GM12878 (cell line): ENCODE measurements around the gene AGMAT.

Source experiments
- CTCF ChIP-seq, 3 experiments: IDR thresholded peaks in 2 of 3; conservative IDR thresholded peaks in 1 of 3; 2 replicates each; pipeline ENCODE4 v1.5.1; 2011; ENCODE audit warnings: low read depth in 3 of 3, low read length in 3 of 3, mild to moderate bottlenecking in 3 of 3, control low read depth in 2 of 3, moderate library complexity in 2 of 3, inconsistent platforms in 1 of 3, mixed read lengths in 1 of 3; ENCODE audit not compliant: control insufficient read depth in 2 of 3, insufficient read depth in 1 of 3; ENCODE audit errors: extremely low read depth in 1 of 3
- EP300 ChIP-seq, 2 experiments: fragments of 150-350 bp in 1 of 2; IDR thresholded peaks; 2 replicates each; pipeline ENCODE4 v1.6.1; 2011 to 2012; ENCODE audit warnings: low read depth in 2 of 2, low read length in 2 of 2, borderline replicate concordance in 1 of 2, improper control_type of control experiment in 1 of 2, inconsistent platforms in 1 of 2; ENCODE audit not compliant: control insufficient read depth in 1 of 2

GRCh38 chr1:15577691-15578090 lies 7.2 kb downstream of the AGMAT start:
- no peak for TF ChIP-seq CTCF (IDR thresholded peaks at IDR 0.05 in 2 of 3, conservative IDR thresholded peaks at IDR 0.05 in 1 of 3; ENCODE audit: control insufficient read depth in 2 of 3, extremely low read depth in 1 of 3, insufficient read depth in 1 of 3, low read depth in 3 of 3, low read length in 3 of 3)
- no peak for TF ChIP-seq EP300 (IDR thresholded peaks at IDR 0.05; ENCODE audit: borderline replicate concordance in 1 of 2, control insufficient read depth in 1 of 2, low read depth in 2 of 2, low read length in 2 of 2)
